HUES48 (cell line): ENCODE data around the gene ZNF101.

Experiments
- H3K27ac ChIP-seq: one replicate; pipeline ENCODE4 v1.7.0; 2013; ENCODE audit warnings: low read depth, low read length, inconsistent platforms
- H3K27me3 ChIP-seq: 2 replicates; pipeline ENCODE4 v1.6.1; 2013; ENCODE audit warnings: mild to moderate bottlenecking, low read length; ENCODE audit not compliant: control insufficient read depth, insufficient read depth
- H3K36me3 ChIP-seq: 2 replicates; pipeline ENCODE4 v1.6.1; 2013; ENCODE audit warnings: low read length; ENCODE audit not compliant: control insufficient read depth, insufficient read depth
- H3K4me1 ChIP-seq: 2 replicates; pipeline ENCODE4 v1.6.1; 2013; ENCODE audit warnings: mild to moderate bottlenecking, low read length; ENCODE audit not compliant: control insufficient read depth, insufficient read depth
- H3K4me3 ChIP-seq: 2 replicates; pipeline ENCODE4 v1.5.1; 2013; ENCODE audit warnings: mild to moderate bottlenecking, low read depth, low read length
- H3K9ac ChIP-seq: 2 replicates; pipeline ENCODE4 v1.6.1; 2013; ENCODE audit warnings: mild to moderate bottlenecking, low read depth, low read length, moderate library complexity
- H3K9me3 ChIP-seq: 2 replicates; pipeline ENCODE4 v1.6.1; 2013; ENCODE audit warnings: low read length; ENCODE audit not compliant: control insufficient read depth, insufficient read depth

The ZNF101 gene

GRCh38 chr19:19630426-19630825 lies 38.2 kb upstream of the ZNF101 start:
- H3K27ac ChIP-seq = no peak overlapping the region
- H3K36me3 ChIP-seq = peaks cover 30% of the 10 kb centered on the region
- no peaks in the 10 kb centered on the region for H3K27me3 ChIP-seq
- no peak overlapping the region for H3K9ac ChIP-seq
- H3K4me3 ChIP-seq = no peak overlapping the region
- H3K9me3 ChIP-seq = no peaks in the 10 kb centered on the region
- peaks cover 4% of the 10 kb centered on the region; the same call in 1 of the 2 replicates for H3K4me1 ChIP-seq

- no peaks in the 10 kb centered on the region for H3K27me3 ChIP-seq
- no peak overlapping the region for H3K27ac ChIP-seq
- peaks cover 4% of the 10 kb centered on the region; the same call in 1 of the 2 replicates for H3K4me1 ChIP-seq
- no peaks in the 10 kb centered on the region for H3K9me3 ChIP-seq
- peaks cover 29% of the 10 kb centered on the region for H3K36me3 ChIP-seq
- no peak overlapping the region for H3K4me3 ChIP-seq
- H3K9ac ChIP-seq = no peak overlapping the region
These were observed 37.3 kb upstream of the ZNF101 start for GRCh38 chr19:19631346-19631745.

GRCh38 chr19:19632661-19633060 lies 36.0 kb upstream of the ZNF101 start:
- H3K9me3 ChIP-seq = no peaks in the 10 kb centered on the region
- no peaks in the 10 kb centered on the region; the same call in 1 of the 2 replicates for H3K4me1 ChIP-seq
- no peak overlapping the region for H3K4me3 ChIP-seq
- H3K9ac ChIP-seq = no peak overlapping the region
- no peaks in the 10 kb centered on the region for H3K27me3 ChIP-seq
- peaks cover 24% of the 10 kb centered on the region for H3K36me3 ChIP-seq
- H3K27ac ChIP-seq = no peak overlapping the region

- H3K36me3 ChIP-seq = peaks cover 24% of the 10 kb centered on the region
- no peaks in the 10 kb centered on the region for H3K9me3 ChIP-seq
- no peak overlapping the region for H3K27ac ChIP-seq
- no peak overlapping the region for H3K9ac ChIP-seq
- H3K4me1 ChIP-seq = no peaks in the 10 kb centered on the region; the same call in 1 of the 2 replicates
- H3K4me3 ChIP-seq = no peak overlapping the region
- no peaks in the 10 kb centered on the region for H3K27me3 ChIP-seq
These were observed 34.7 kb upstream of the ZNF101 start for GRCh38 chr19:19633711-19634515.

- Histone ChIP-seq H3K9ac (no peak overlapping the region), H3K4me1 (no peaks in the 10 kb centered on the region; the same call in 1 of the 2 replicates), H3K9me3 (no peaks in the 10 kb centered on the region), H3K27me3 (no peaks in the 10 kb centered on the region), H3K4me3 (no peak overlapping the region), H3K36me3 (peaks cover 24% of the 10 kb centered on the region), H3K27ac (no peak overlapping the region)
These were observed 33.9 kb upstream of the ZNF101 start for GRCh38 chr19:19634516-19635312.

- Histone ChIP-seq H3K9me3 (no peaks in the 10 kb centered on the region), H3K9ac (no peak overlapping the region), H3K4me1 (no peaks in the 10 kb centered on the region; the same call in 1 of the 2 replicates), H3K27me3 (no peaks in the 10 kb centered on the region), H3K4me3 (no peak overlapping the region), H3K27ac (no peak overlapping the region), H3K36me3 (peaks cover 24% of the 10 kb centered on the region)
These were observed 33.3 kb upstream of the ZNF101 start for GRCh38 chr19:19635313-19635702.

- no peaks in the 10 kb centered on the region for H3K9me3 ChIP-seq
- no peak overlapping the region for H3K27ac ChIP-seq
- H3K9ac ChIP-seq = no peak overlapping the region
- peaks cover 24% of the 10 kb centered on the region for H3K36me3 ChIP-seq
- H3K4me3 ChIP-seq = no peak overlapping the region
- no peaks in the 10 kb centered on the region; the same call in 1 of the 2 replicates for H3K4me1 ChIP-seq
- H3K27me3 ChIP-seq = no peaks in the 10 kb centered on the region
These were observed 32.0 kb upstream of the ZNF101 start for GRCh38 chr19:19636573-19637185.

- H3K36me3 ChIP-seq = peaks cover 24% of the 10 kb centered on the region
- H3K9me3 ChIP-seq = no peaks in the 10 kb centered on the region
- no peak overlapping the region for H3K27ac ChIP-seq
- no peak overlapping the region for H3K9ac ChIP-seq
- H3K4me1 ChIP-seq = no peaks in the 10 kb centered on the region; the same call in 1 of the 2 replicates
- no peak overlapping the region; the same call in 1 of the 2 replicates for H3K4me3 ChIP-seq
- H3K27me3 ChIP-seq = no peaks in the 10 kb centered on the region
These were observed 31.5 kb upstream of the ZNF101 start for GRCh38 chr19:19637186-19637522.

- H3K4me3 ChIP-seq = no peak overlapping the region; the same call in 1 of the 2 replicates
- H3K27ac ChIP-seq = no peak overlapping the region
- H3K9ac ChIP-seq = no peak overlapping the region
- H3K36me3 ChIP-seq = peaks cover 24% of the 10 kb centered on the region
- no peaks in the 10 kb centered on the region for H3K9me3 ChIP-seq
- H3K4me1 ChIP-seq = no peaks in the 10 kb centered on the region; the same call in 1 of the 2 replicates
- no peaks in the 10 kb centered on the region for H3K27me3 ChIP-seq
These were observed 31.0 kb upstream of the ZNF101 start for GRCh38 chr19:19637523-19638251.

GRCh38 chr19:19642506-19643157 lies 26.0 kb upstream of the ZNF101 start:
- Histone ChIP-seq H3K36me3 (peaks cover 34% of the 10 kb centered on the region), H3K27ac (no peak overlapping the region), H3K9me3 (no peaks in the 10 kb centered on the region), H3K4me1 (no peaks in the 10 kb centered on the region; the same call in 1 of the 2 replicates), H3K27me3 (no peaks in the 10 kb centered on the region), H3K4me3 (peak overlapping the region; percentile 80), H3K9ac (peak overlapping the region; percentile 9; the same call in 1 of the 2 replicates)
